ENCODE measurements around the gene CER1. TPM values are rescaled to one million over a fixed set of nuclear protein-coding genes. Genes with fewer than 3 reads are reported as not detected.

CER1 gene
- total and polyA plus RNA-seq, 2 of the 4 experiments (the other 2 are of a cell fraction): not detected

- no peak overlapping the region for H4K91ac ChIP-seq (ENCODE audit: insufficient read depth, low read depth, low read length)
- no peak overlapping the region for H2BK20ac ChIP-seq (ENCODE audit: low read depth, low read length)
- H3K4me2 ChIP-seq (ENCODE audit: low read depth, low read length): no peak overlapping the region
- no CpG with 5 or more reads among the region's 3 CpGs for WGBS, 2 experiments (ENCODE audit: extremely low coverage in 2 of 2, insufficient read length in 1 of 2)
- in situ Hi-C loops (cut with MboI; ENCODE audit: low sequenced_read_pairs) (no loop called here), intact Hi-C loops (cut with micrococcal nuclease) (no loop called here), dilution Hi-C loops (cut with HindIII; ENCODE audit: low sequenced_read_pairs, unreplicated experiment) (no loop called here)
- no peak overlapping the region for H3K23ac ChIP-seq (ENCODE audit: low read depth, low read length)
- no peak overlapping the region for H3K9ac ChIP-seq (ENCODE audit: low read depth, low read length)
- H3K4me1 ChIP-seq (ENCODE audit: control insufficient read depth, insufficient read depth, low read length): no peaks in the 10 kb centered on the region
- no peaks in the 10 kb centered on the region for H3K9me1 ChIP-seq (ENCODE audit: insufficient read depth, low read length)
- no peak overlapping the region for H4K5ac ChIP-seq (ENCODE audit: low read depth, low read length)
- H3K27me3 ChIP-seq (ENCODE audit: control insufficient read depth, insufficient read depth, low read length): no peaks in the 10 kb centered on the region; the same call in 1 of the 2 replicates
- H2AK5ac ChIP-seq (ENCODE audit: low read depth, low read length): no peak overlapping the region
- ATAC-seq (ENCODE audit: low read depth): no peak
- H3K4ac ChIP-seq (ENCODE audit: low read depth, low read length): no peak overlapping the region
- no peaks in the 10 kb centered on the region for H3K79me1 ChIP-seq (ENCODE audit: low read depth in 1 of 2, low read length in 2 of 2)
- H2AK9ac ChIP-seq (replicated peaks; ENCODE audit: low read depth, low read length, poor library complexity): no peak overlapping the region
- ChIA-PET POLR2A (ENCODE audit: unreplicated experiment) (no interaction called here), CTCF (interaction anchor here (0.6 kb wide), 1 partner anchor 54 kb away, joined by 3 read pairs; no protein-coding TSS in a partner anchor)
- no peaks in the 10 kb centered on the region for H3K9me3 ChIP-seq (ENCODE audit: control insufficient read depth, insufficient read depth, low read length)
- H3K18ac ChIP-seq (ENCODE audit: low read depth, low read length): no peak overlapping the region
- H4K20me1 ChIP-seq (ENCODE audit: insufficient read depth, low read length): no peaks in the 10 kb centered on the region
- no peak overlapping the region for H3K27ac ChIP-seq (ENCODE audit: insufficient read depth, low read length)
- BruUV-seq (replicated peaks): no TSS peak
- H3K4me3 ChIP-seq (ENCODE audit: insufficient read depth, low read depth, low read length): no peak overlapping the region
- no peak overlapping the region for H2BK5ac ChIP-seq (ENCODE audit: low read depth, low read length, poor library complexity, severe bottlenecking)
- H3K36me3 ChIP-seq (ENCODE audit: control insufficient read depth, insufficient read depth, low read length): no peaks in the 10 kb centered on the region
- H3K14ac ChIP-seq (replicated peaks; ENCODE audit: low read depth, low read length): no peak overlapping the region
- H2BK15ac ChIP-seq (ENCODE audit: low read depth, low read length): no peak overlapping the region
- no peak for TF ChIP-seq SMC3 (IDR thresholded peaks at IDR 0.05; ENCODE audit: low read depth, low read length)
- TF ChIP-seq POLR2A (IDR thresholded peaks at IDR 0.05; ENCODE audit: low read depth, low read length): no peak
- no peak for TF ChIP-seq CTCF (conservative IDR thresholded peaks at IDR 0.05; ENCODE audit: low read depth, low read length)
- TF ChIP-seq MXI1 (IDR thresholded peaks at IDR 0.05; ENCODE audit: borderline replicate concordance, low read depth, low read length): no peak
- no peak for TF ChIP-seq USF2 (IDR thresholded peaks at IDR 0.05; ENCODE audit: low read depth, low read length)
- TF ChIP-seq NFE2L2 (IDR thresholded peaks at IDR 0.05; ENCODE audit: low read depth, low read length): no peak
- no peak for TF ChIP-seq CHD1 (IDR thresholded peaks at IDR 0.05; ENCODE audit: low read depth, low read length)
- no peak for TF ChIP-seq CEBPB (IDR thresholded peaks at IDR 0.05; ENCODE audit: low read depth, low read length)
- no peak for TF ChIP-seq MAZ (IDR thresholded peaks at IDR 0.05; ENCODE audit: borderline replicate concordance, low read depth, low read length)
- no peak overlapping the region for H3K56ac ChIP-seq (ENCODE audit: extremely low read depth, insufficient read depth, low read length)
- DNase-seq: no peak
- H2AFZ ChIP-seq (replicated peaks; ENCODE audit: low read length, poor library complexity): no peak overlapping the region
- no peak overlapping the region for H4K8ac ChIP-seq (ENCODE audit: low read depth in 2 of 2, low read length in 2 of 2)
- no peak overlapping the region for H2BK120ac ChIP-seq (ENCODE audit: low read depth, low read length)
Observed at GRCh38 chr9:14748373-14748772, 25.8 kb upstream of the CER1 start.

Data from IMR-90 (cell line).